Measurements from ENCODE around the gene NAV3. TPM values are rescaled to one million over a fixed set of nuclear protein-coding genes. Genes with fewer than 3 reads are reported as not detected.

NAV3 gene
- total RNA-seq, 1 experiment from 2014 or later, result 3.0 TPM

- Histone ChIP-seq H3K79me2 (ENCODE audit: insufficient read depth, low read length) (no peaks in the 10 kb centered on the region), H4K8ac (replicated peaks; ENCODE audit: insufficient read length, low read depth, low read length) (no peak overlapping the region), H2BK120ac (ENCODE audit: low read depth, low read length, poor library complexity, severe bottlenecking) (no peak overlapping the region), H2AK5ac (ENCODE audit: insufficient read length, low read length) (no peak overlapping the region), H2BK12ac (ENCODE audit: insufficient read length, low read depth, low read length) (no peak overlapping the region), H4K5ac (ENCODE audit: insufficient read length, low read depth, low read length) (no peak overlapping the region), H3K23ac (ENCODE audit: insufficient read length, low read depth, low read length) (no peak overlapping the region), H3K23me2 (ENCODE audit: insufficient read length, low read depth, low read length, poor library complexity, severe bottlenecking) (no peaks in the 10 kb centered on the region), H4K91ac (ENCODE audit: insufficient read length, low read depth, low read length) (no peak overlapping the region), H3T11ph (ENCODE audit: low read length) (no peak overlapping the region), H4K20me1 (ENCODE audit: control insufficient read depth, insufficient read depth, insufficient read length) (no peaks in the 10 kb centered on the region), H3K9ac (ENCODE audit: extremely low read depth, insufficient read length, low read length) (no peak overlapping the region), H2BK15ac (ENCODE audit: low read depth, low read length) (no peak overlapping the region), H2BK20ac (ENCODE audit: low read depth, low read length, poor library complexity, severe bottlenecking) (no peak overlapping the region), H2AFZ (ENCODE audit: low read length) (no peak overlapping the region), H3K14ac (ENCODE audit: insufficient read depth, low read length) (no peak overlapping the region), H3K18ac (ENCODE audit: insufficient read length, low read depth, low read length) (no peak overlapping the region), H3K27me3 (ENCODE audit: insufficient read depth, low read length) (no peaks in the 10 kb centered on the region), H3K4ac (ENCODE audit: low read depth, low read length) (no peak overlapping the region), H3K4me1 (ENCODE audit: insufficient read depth, low read length) (no peaks in the 10 kb centered on the region; the same call in 1 of the 2 replicates), H3K27ac (ENCODE audit: insufficient read length, low read depth, low read length) (no peak overlapping the region), H2BK5ac (ENCODE audit: insufficient read length, low read length) (no peak overlapping the region), H3K79me1 (ENCODE audit: insufficient read depth, low read depth, low read length, poor library complexity, severe bottlenecking) (no peaks in the 10 kb centered on the region), H3K4me2 (ENCODE audit: insufficient read depth, insufficient read length, low read length) (no peak overlapping the region), H3K9me3 (ENCODE audit: control insufficient read depth, low read depth, low read length) (no peaks in the 10 kb centered on the region), H3K56ac (ENCODE audit: insufficient read length, low read depth, low read length) (no peak overlapping the region)
- Mint-ChIP-seq H3K4me3 (no peak overlapping the region), H3K36me3 (ENCODE audit: insufficient read depth in 1 of 3, low read depth in 3 of 3) (no peaks in the 10 kb centered on the region), H3K27ac (no peak overlapping the region), H3K9me3 (no peaks in the 10 kb centered on the region), H3K4me1 (peaks cover 3 to 4% of the 10 kb centered on the region in 2 experiments; a peak in 3 of 4 replicates), H3K27me3 (ENCODE audit: low read depth) (no peaks in the 10 kb centered on the region; the same call in 1 of the 2 replicates)
- no peak for TF ChIP-seq CTCF (conservative IDR thresholded peaks at IDR 0.05)
- no peak for DNase-seq
- WGBS (ENCODE audit: extremely low coverage, insufficient read length, low lambda C conversion rate), result no CpG with 5 or more reads among the region's 2 CpGs
These were observed 3.9 kb downstream of the NAV3 start for GRCh38 chr12:77834618-77835017.
